ENCODE data around the gene LRRC49.
"Not testable (repeated sequence)": the region's sequence is repeated elsewhere in the genome, so short reads cannot be mapped to it uniquely, and the experiment has no call there.

LRRC49 gene

GRCh38 chr15:70892002-70892911, at the start of gene LRRC49, which contains the start of gene THAP10:
Gene LRRC49 (plus strand): TSS chr15:70892826. CDS start chr15:70892895, 69 bp downstream.
Gene THAP10 (minus strand): TSS chr15:70892433. CDS start chr15:70892272, 161 bp downstream.
- in situ Hi-C loops (cut with MboI; ENCODE audit: low sequenced_read_pairs): no loop called here

- in situ Hi-C loops (cut with MboI; ENCODE audit: low sequenced_read_pairs): no loop called here
Measured at GRCh38 chr15:70845602-70846360, 46.8 kb upstream of the LRRC49 start.

- in situ Hi-C loops (cut with MboI; ENCODE audit: low sequenced_read_pairs): no loop called here
Measured at GRCh38 chr15:70851889-70852288, 40.7 kb upstream of the LRRC49 start.

- in situ Hi-C loops (cut with MboI; ENCODE audit: low sequenced_read_pairs): no loop called here
Measured at GRCh38 chr15:70852501-70853317, 39.9 kb upstream of the LRRC49 start.

- in situ Hi-C loops (cut with MboI; ENCODE audit: low sequenced_read_pairs): no loop called here
Measured at GRCh38 chr15:70853318-70853972, 39.2 kb upstream of the LRRC49 start.

- in situ Hi-C loops (cut with MboI; ENCODE audit: low sequenced_read_pairs): no loop called here
Measured at GRCh38 chr15:70853973-70854665, 38.5 kb upstream of the LRRC49 start, which contains the start of gene LARP6. Gene LARP6 (minus strand): TSS chr15:70854157. CDS start chr15:70854088, 69 bp downstream.

GRCh38 chr15:70854666-70854976, 38.0 kb upstream of the LRRC49 start:
- in situ Hi-C loops (cut with MboI; ENCODE audit: low sequenced_read_pairs): no loop called here

GRCh38 chr15:70855764-70856163, 36.9 kb upstream of the LRRC49 start:
- in situ Hi-C loops (cut with MboI; ENCODE audit: low sequenced_read_pairs): no loop called here

GRCh38 chr15:70856177-70856883, 36.3 kb upstream of the LRRC49 start:
- in situ Hi-C loops (cut with MboI; ENCODE audit: low sequenced_read_pairs): no loop called here

- in situ Hi-C loops (cut with MboI; ENCODE audit: low sequenced_read_pairs): no loop called here
Measured at GRCh38 chr15:70856884-70857561, 35.6 kb upstream of the LRRC49 start.

- in situ Hi-C loops (cut with MboI; ENCODE audit: low sequenced_read_pairs): no loop called here
Measured at GRCh38 chr15:70857562-70858285, 34.9 kb upstream of the LRRC49 start.

- in situ Hi-C loops (cut with MboI; ENCODE audit: low sequenced_read_pairs): not testable (repeated sequence)
Measured at GRCh38 chr15:70858614-70859321, 33.9 kb upstream of the LRRC49 start.

- in situ Hi-C loops (cut with MboI; ENCODE audit: low sequenced_read_pairs): no loop called here
Measured at GRCh38 chr15:70859322-70859908, 33.2 kb upstream of the LRRC49 start.

- in situ Hi-C loops (cut with MboI; ENCODE audit: low sequenced_read_pairs): no loop called here
Measured at GRCh38 chr15:70859998-70860397, 32.6 kb upstream of the LRRC49 start.

- in situ Hi-C loops (cut with MboI; ENCODE audit: low sequenced_read_pairs): no loop called here
Measured at GRCh38 chr15:70863450-70864218, 29.0 kb upstream of the LRRC49 start.

- in situ Hi-C loops (cut with MboI; ENCODE audit: low sequenced_read_pairs): no loop called here
Measured at GRCh38 chr15:70866982-70867641, 25.5 kb upstream of the LRRC49 start.

Data from HL-60/S4 treated with retinoic acid at 250 ng/mL for 4 days and 3 days (cell line).